Psoas muscle (tissue), 8 donors: ENCODE results near the gene HBS1L. TPM values are rescaled to one million over a fixed set of nuclear protein-coding genes. Genes with fewer than 3 reads are reported as not detected.

Source experiments
- ATAC-seq, 4 donors: fragments of 200-7000 bp; cut with Tn5 transposase; one replicate each; pipeline ENCODE4 v1.9.1; 2020; ENCODE audit warnings: moderate library complexity in 3 of 4, mild to moderate bottlenecking in 2 of 4
- DNase-seq, 2 donors: peaks; one replicate each; pipeline ENCODE4 v3.0.0-alpha.2; 2020
- H3K27ac ChIP-seq: fragments of 200-600 bp; one replicate; pipeline ENCODE4 v1.8.0; 2022
- H3K27me3 ChIP-seq, 3 donors: fragments of 200-600 bp in 1 of 3; one replicate each; pipeline versions ENCODE4 v1.6.1 to v1.8.0; 2013 to 2022; ENCODE audit warnings: low read length in 2 of 3, mild to moderate bottlenecking in 2 of 3, moderate library complexity in 1 of 3; ENCODE audit not compliant: insufficient read depth in 3 of 3
- H3K36me3 ChIP-seq, 2 donors: fragments of 200-600 bp in 1 of 2; one replicate each; pipeline versions ENCODE4 v1.6.1 to v1.8.0; 2013 to 2022; ENCODE audit warnings: low read depth in 1 of 2, mild to moderate bottlenecking in 1 of 2, moderate library complexity in 1 of 2; ENCODE audit not compliant: insufficient read depth in 1 of 2
- H3K4me1 ChIP-seq: fragments of 200-600 bp; one replicate; pipeline ENCODE4 v1.8.0; 2022
- H3K4me3 ChIP-seq: fragments of 200-600 bp; one replicate; pipeline ENCODE4 v1.8.0; 2022; ENCODE audit warnings: mild to moderate bottlenecking
- H3K9me3 ChIP-seq: fragments of 200-600 bp; one replicate; pipeline ENCODE4 v1.8.0; 2022
- WGBS, 3 donors: extraction: QIAGEN DNeasy Blood & Tissue Kit; methylation state at CpG; one replicate each; pipeline versions ENCODE4 v1.1.6 to v1.1.7; 2013; 5-methylcytosine and 5-hydroxymethylcytosine counted together
- intact Hi-C, 2 donors: fragments of 100-400 bp; cut with DNase I; formaldehyde crosslinking; loops; one replicate each; pipeline versions ENCODE4 v1.11.0 to v1.14.2; 2022
- polyA plus RNA-seq, 3 donors: library from polyadenylated mRNA; stranded (reverse); fragments of 200-250 nt; gene quantifications; one replicate each; pipeline ENCODE4 v1.2.3, GENCODE V29; 2013
- total RNA-seq, 4 donors: library from RNA; stranded (reverse); fragmentation: NEBNext Ultra II Directional in 2 of 4; extraction: Animal tissue kit (Norgen Biotek cat#: 25700) in 2 of 4; gene quantifications; one replicate each; pipeline versions ENCODE4 v1.2.1 to v1.2.4, GENCODE V29; 2021 to 2023
- TF ChIP-seq, protein P1 (sequence below): fragments of 200-600 bp; IDR thresholded peaks from one replicate; pipeline ENCODE4 v1.8.0; 2022; ENCODE audit warnings: antibody characterized with exemption
- donor health status: healthy with polysubstance abuse.
- donor health status: DM: no; HTN: no; CAD: no; lungs with moderate emphysema.
- donor health status: Bipolar disorder and iron deficiency.
- donor health status: healthy.
- donor health status: DM: yes; HTN: yes; CAD: no.
- donor health status: DM: no; HTN: no; CAD: no.
- donor health status: DM: no; HTN: no; CAD: no.
- donor health status: DM: yes; HTN: yes; CAD: no.

The HBS1L gene
- total and polyA plus RNA-seq, 7 donors: 55.1 to 143 (median 99.5) TPM

DNA sequence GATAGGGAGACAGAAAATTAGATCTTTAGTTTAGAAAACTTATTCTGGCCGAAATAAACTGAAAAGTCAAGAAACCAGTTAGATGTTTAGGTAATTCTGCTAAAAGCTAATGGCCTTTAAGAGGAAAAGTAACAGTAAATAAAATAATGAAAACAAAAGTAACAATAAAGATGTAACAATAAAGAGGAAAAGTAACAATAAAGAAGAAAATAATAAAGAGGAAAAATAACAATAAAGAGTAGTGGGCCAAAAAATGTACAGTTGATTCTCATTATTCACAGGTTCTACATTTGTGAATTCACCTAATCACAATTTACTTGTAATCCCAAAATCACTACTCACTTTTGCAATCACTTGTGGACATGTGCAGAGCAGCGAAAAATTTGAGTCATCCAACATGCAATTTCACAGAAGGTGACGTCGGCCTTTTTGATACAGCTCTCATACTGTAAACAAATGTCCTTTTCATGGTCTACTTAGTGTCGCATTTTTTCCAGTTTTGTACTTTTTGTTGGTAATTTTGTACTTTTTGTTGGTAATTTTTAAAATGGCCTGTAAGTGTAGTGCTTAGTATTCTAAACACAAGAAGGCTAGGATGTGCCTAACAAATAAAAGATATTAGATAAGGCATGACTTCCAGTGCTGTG lies 24.0 kb downstream of the HBS1L start:
- Histone ChIP-seq H3K4me3 (no peak overlapping the region), H3K27ac (no peak overlapping the region), H3K36me3 (peaks cover 0 to 53% of the 10 kb centered on the region in 2 donors), H3K27me3 (no peaks in the 10 kb centered on the region), H3K4me1 (no peaks in the 10 kb centered on the region), H3K9me3 (no peaks in the 10 kb centered on the region)
- intact Hi-C loops: no loop called here
- ATAC-seq (no peak), DNase-seq (no peak)
- TF ChIP-seq, protein P1, sequence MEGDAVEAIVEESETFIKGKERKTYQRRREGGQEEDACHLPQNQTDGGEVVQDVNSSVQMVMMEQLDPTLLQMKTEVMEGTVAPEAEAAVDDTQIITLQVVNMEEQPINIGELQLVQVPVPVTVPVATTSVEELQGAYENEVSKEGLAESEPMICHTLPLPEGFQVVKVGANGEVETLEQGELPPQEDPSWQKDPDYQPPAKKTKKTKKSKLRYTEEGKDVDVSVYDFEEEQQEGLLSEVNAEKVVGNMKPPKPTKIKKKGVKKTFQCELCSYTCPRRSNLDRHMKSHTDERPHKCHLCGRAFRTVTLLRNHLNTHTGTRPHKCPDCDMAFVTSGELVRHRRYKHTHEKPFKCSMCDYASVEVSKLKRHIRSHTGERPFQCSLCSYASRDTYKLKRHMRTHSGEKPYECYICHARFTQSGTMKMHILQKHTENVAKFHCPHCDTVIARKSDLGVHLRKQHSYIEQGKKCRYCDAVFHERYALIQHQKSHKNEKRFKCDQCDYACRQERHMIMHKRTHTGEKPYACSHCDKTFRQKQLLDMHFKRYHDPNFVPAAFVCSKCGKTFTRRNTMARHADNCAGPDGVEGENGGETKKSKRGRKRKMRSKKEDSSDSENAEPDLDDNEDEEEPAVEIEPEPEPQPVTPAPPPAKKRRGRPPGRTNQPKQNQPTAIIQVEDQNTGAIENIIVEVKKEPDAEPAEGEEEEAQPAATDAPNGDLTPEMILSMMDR: no peak
- WGBS, 3 donors: 57 to 65% (median 60%) methylated on average over 5 of the region's 5 CpGs

DNA sequence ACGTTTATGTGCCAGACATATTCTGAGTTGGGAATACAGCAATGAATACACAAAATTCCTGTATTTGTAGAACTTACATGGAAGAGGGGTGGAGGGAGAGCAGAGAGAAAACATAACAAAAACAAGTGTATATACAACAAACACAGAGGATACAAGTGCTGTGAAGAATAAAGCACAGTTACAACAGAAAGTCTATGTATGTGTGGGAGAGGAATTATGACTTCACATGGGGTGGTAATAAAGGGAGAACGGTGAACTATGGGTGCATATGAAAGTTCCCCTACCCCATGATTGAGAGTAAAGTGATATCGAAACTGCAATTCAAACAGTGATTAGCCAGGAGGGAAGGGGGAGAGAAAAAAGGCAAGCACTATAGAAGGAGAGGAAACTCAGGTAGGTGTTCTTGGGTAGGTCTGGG lies 24.6 kb downstream of the HBS1L start:
- ATAC-seq (no peak), DNase-seq (no peak)
- Histone ChIP-seq H3K27ac (no peak overlapping the region), H3K36me3 (peaks cover 0 to 50% of the 10 kb centered on the region in 2 donors), H3K4me3 (no peak overlapping the region), H3K9me3 (no peaks in the 10 kb centered on the region), H3K4me1 (no peaks in the 10 kb centered on the region), H3K27me3 (no peaks in the 10 kb centered on the region)
- intact Hi-C loops: no loop called here
- WGBS, 3 donors: 82 to 86% (median 83%) methylated on average over 3 of the region's 3 CpGs
- TF ChIP-seq, protein P1: no peak

DNA sequence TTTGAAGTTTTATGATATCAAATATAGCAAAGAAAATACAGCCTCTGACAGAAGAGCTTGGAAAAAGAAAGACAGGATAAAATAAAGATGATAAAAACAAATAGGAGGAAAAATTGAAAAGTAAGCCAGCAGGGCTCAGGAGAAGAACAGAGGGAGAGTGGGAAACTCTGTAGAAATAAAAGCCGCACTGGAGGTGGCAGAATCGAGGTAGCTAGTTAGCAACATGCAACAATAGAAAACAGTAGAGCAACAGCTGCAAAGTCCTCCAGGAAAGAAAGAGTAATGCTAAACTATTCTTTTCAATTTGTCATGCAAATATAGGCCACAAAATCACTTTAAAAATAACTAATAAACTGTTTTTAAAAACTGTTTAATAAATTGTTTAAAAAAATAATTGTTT lies 28.8 kb downstream of the HBS1L start:
- ATAC-seq (no peak), DNase-seq (no peak)
- Histone ChIP-seq H3K36me3 (peaks cover 0 to 13% of the 10 kb centered on the region in 2 donors), H3K27ac (no peak overlapping the region), H3K9me3 (no peaks in the 10 kb centered on the region), H3K27me3 (no peaks in the 10 kb centered on the region), H3K4me3 (no peak overlapping the region), H3K4me1 (no peaks in the 10 kb centered on the region)
- intact Hi-C loops: no loop called here
- 56 to 73% (median 63%) methylated on average over 2 of the region's 2 CpGs for WGBS, 3 donors
- TF ChIP-seq, protein P1: no peak

DNA sequence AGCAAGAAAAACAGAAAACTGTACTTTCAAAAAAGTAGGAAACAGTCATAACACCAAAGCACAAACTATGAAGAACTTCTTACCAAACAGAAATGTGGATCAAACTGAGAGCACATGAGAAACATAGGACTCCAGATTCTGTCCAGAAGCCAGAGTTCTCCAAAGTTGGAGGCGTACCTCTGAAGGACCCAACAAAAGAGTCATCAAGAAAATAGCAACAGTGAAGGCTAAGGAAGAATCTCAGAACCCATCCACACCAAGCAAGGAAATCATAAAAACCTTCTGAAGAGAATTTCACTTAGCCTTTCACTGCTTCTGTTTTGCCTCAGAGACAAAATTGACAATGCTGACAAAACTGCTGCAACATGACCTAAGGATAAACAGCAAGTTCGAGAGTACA lies 29.4 kb downstream of the HBS1L start:
- TF ChIP-seq, protein P1: no peak
- H3K9me3 ChIP-seq: no peaks in the 10 kb centered on the region
- H3K36me3 ChIP-seq: peaks cover 0 to 7% of the 10 kb centered on the region in 2 donors
- no peak overlapping the region for H3K27ac ChIP-seq
- H3K27me3 ChIP-seq: no peaks in the 10 kb centered on the region
- no peak overlapping the region for H3K4me3 ChIP-seq
- DNase-seq (no peak), ATAC-seq (no peak)
- WGBS, 3 donors: 87 to 93% (median 89%) methylated on average over 2 of the region's 2 CpGs
- intact Hi-C loops: no loop called here
- no peaks in the 10 kb centered on the region for H3K4me1 ChIP-seq
